Testis (tissue), 3 donors: ENCODE results near the gene QRFP. TPM values are rescaled to one million over a fixed set of nuclear protein-coding genes. Genes with fewer than 3 reads are reported as not detected.

Source experiments
- DNase-seq: peaks from one replicate; pipeline ENCODE4 v3.0.0-alpha.2; 2019
- H3K27ac ChIP-seq, 2 donors: fragments of 200-600 bp; sonication (generic); one replicate each; pipeline ENCODE4 v1.5.1; 2019
- H3K27me3 ChIP-seq: fragments of 200-600 bp; sonication (generic); one replicate; pipeline ENCODE4 v1.5.1; 2019
- H3K36me3 ChIP-seq: fragments of 200-600 bp; sonication (generic); one replicate; pipeline ENCODE4 v1.5.1; 2017; ENCODE audit warnings: low read depth; ENCODE audit errors: missing control alignments
- H3K4me1 ChIP-seq: fragments of 200-600 bp; sonication (generic); one replicate; pipeline ENCODE4 v1.5.1; 2019
- H3K4me3 ChIP-seq, 2 donors: fragments of 200-600 bp; sonication (generic); one replicate each; pipeline ENCODE4 v1.5.1; 2017 to 2019
- H3K9me3 ChIP-seq: fragments of 200-600 bp; sonication (generic); one replicate; pipeline ENCODE4 v1.5.1; 2017
- CTCF ChIP-seq, 3 experiments: fragments of 450-650 bp in 2 of 3; fragments of 200-600 bp in 1 of 3; sonication (generic) in 1 of 3; IDR thresholded peaks; one replicate each; pipeline ENCODE4 v1.5.1; 2016 to 2019; ENCODE audit warnings: antibody characterized with exemption in 3 of 3, mild to moderate bottlenecking in 2 of 3, moderate library complexity in 1 of 3
- POLR2A ChIP-seq: fragments of 450-650 bp; IDR thresholded peaks from one replicate; pipeline ENCODE4 v1.6.1; 2017; ENCODE audit warnings: antibody characterized with exemption, mild to moderate bottlenecking, moderate library complexity
- WGBS, 2 donors: methylation state at CpG; one replicate each; pipeline ENCODE4 v1.1.5; 2018; 5-methylcytosine and 5-hydroxymethylcytosine counted together
- intact Hi-C: fragments of 100-400 bp; cut with DNase I; formaldehyde crosslinking; loops from one replicate; pipeline ENCODE4 v1.15.1; 2023; ENCODE audit warnings: low total_unique reads
- polyA plus RNA-seq: library from polyadenylated mRNA; stranded (reverse); fragments of 350-450 nt; fragmentation: Illumina TruSeq; extraction: RNeasy Lipid Tissue Mini Kit (QIAGEN cat#74804); gene quantifications from one replicate; pipeline ENCODE4 v1.2.3, GENCODE V29; 2014; ENCODE audit warnings: low read depth, low replicate concordance; ENCODE audit not compliant: insufficient read depth
- total RNA-seq, 2 donors: library from RNA; depleted of rRNA; stranded (reverse); fragments of >200 nt; gene quantifications; one replicate each; pipeline ENCODE4 v1.2.3, GENCODE V29; 2016

Gene QRFP
- total and polyA plus RNA-seq, 3 donors from 2014 or later: 0.24 TPM; not detected in 2

DNA sequence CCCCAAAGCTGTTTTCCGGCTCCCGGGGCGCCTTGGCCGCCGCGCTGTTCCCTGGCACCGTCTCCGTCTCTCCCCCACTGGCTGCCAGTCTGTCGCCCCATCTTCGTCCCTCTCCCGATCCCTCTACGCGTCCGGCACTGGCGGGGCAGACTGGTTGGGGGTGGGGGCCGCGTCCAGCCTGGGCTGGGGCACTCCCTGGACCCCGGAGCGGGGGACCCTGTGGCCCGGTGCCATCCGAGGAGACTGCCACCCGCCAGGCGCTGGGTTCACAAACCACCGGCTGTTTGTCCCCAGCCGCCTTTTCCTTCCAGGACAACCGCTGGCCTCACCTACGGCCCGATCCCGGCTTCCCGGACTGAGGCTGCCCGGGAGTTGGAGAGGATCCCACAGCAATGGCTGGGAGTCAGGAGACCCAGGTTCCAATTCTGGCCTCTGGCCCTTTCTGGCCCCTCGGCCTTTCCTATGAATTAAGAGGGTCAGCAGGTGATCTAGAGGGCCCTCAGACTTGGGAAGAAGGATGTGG, 43.5 kb upstream of the QRFP start:
- no peak overlapping the region for H3K27ac ChIP-seq
- H3K36me3 ChIP-seq: no peaks in the 10 kb centered on the region
- TF ChIP-seq CTCF (IDR thresholded peaks at IDR 0.05) (no peak), POLR2A (no peak)
- no peak for DNase-seq
- 0 to 6% methylated on average over 1 to 32 of the region's 32 CpGs for WGBS, 2 donors
- H3K27me3 ChIP-seq: no peaks in the 10 kb centered on the region
- H3K9me3 ChIP-seq: no peaks in the 10 kb centered on the region
- H3K4me1 ChIP-seq: peaks cover 33% of the 10 kb centered on the region
- intact Hi-C loops: loop anchor here (10.0 kb wide), 1 partner anchor 235 kb away; no protein-coding TSS in a partner anchor
- peak overlapping the region; percentile 49 to 68 for H3K4me3 ChIP-seq

GRCh38 chr9:130939405-130940026, 42.9 kb upstream of the QRFP start:
- peak overlapping the region; percentile 49 to 68 for H3K4me3 ChIP-seq
- H3K4me1 ChIP-seq: peaks cover 39% of the 10 kb centered on the region
- no peaks in the 10 kb centered on the region for H3K9me3 ChIP-seq
- H3K27me3 ChIP-seq: no peaks in the 10 kb centered on the region
- no peaks in the 10 kb centered on the region for H3K36me3 ChIP-seq
- 1 to 2% methylated on average over 36 to 41 of the region's 75 CpGs for WGBS, 2 donors
- no peak overlapping the region for H3K27ac ChIP-seq
- intact Hi-C loops: loop anchor here (10.0 kb wide), 2 partner anchors 75 to 235 kb away; no protein-coding TSS in a partner anchor
- TF ChIP-seq CTCF (IDR thresholded peaks at IDR 0.05) (no peak), POLR2A (no peak)
- DNase-seq: no peak

DNA sequence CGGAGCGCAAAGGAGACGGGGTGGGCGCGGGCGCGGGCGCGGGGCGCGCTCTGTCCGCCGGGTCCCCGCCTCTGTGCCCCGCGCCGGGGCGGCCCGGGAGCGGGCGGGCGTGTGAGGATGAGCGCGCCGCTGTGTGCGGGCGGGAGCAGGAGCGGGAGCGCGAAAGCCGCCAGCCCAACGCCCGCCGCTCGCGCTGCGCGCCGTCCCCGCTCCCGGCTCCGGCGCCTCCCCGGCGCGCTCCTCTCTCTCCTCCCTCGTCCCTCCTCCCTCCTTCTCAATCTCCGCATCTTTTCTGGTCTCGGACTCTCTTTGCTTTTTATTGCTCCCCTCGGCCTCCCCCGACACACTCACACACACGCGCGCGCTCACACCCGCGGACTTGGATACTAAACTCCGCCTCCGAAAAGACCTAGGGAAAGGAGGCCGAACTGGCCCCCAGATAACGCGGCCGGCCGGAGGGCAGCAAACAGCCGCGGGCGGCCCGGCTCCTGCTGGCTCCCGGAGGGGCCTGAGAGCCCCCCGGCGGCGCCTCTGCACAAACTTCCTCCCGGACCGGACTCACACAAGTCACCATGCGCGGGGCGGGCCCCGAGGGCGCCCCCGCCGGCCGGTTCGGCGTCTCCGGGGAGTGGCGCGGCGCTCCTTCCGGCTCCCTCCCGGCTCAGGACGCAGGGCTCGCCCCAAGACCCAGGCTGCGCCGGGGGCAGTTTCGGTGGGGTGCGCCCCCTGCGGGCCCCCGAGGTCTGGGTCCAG, 42.2 kb upstream of the QRFP start, which contains the start of gene FIBCD1:
FIBCD1 (minus strand) TSS at position 596 of the 753 bp plus-strand sequence. CDS start 640 bp downstream, outside the sequence.
- H3K4me1 ChIP-seq: peaks cover 39% of the 10 kb centered on the region
- H3K27ac ChIP-seq: no peak within 1 kb of the TSS
- no peaks in the 10 kb centered on the region for H3K9me3 ChIP-seq
- TF ChIP-seq CTCF (IDR thresholded peaks at IDR 0.05): peak; percentile 15 to 36 (median 21)
- no peak for TF ChIP-seq POLR2A
- no peaks in the 10 kb centered on the region for H3K36me3 ChIP-seq
- WGBS, 2 donors: 0 to 1% methylated on average over 48 to 59 of the region's 98 CpGs
- intact Hi-C loops: loop anchor here (10.0 kb wide), 1 partner anchor 74 kb away; no protein-coding TSS in a partner anchor
- H3K27me3 ChIP-seq: no peaks in the 10 kb centered on the region
- peak within 1 kb of the TSS; percentile 49 to 68 for H3K4me3 ChIP-seq
- no peak for DNase-seq

DNA sequence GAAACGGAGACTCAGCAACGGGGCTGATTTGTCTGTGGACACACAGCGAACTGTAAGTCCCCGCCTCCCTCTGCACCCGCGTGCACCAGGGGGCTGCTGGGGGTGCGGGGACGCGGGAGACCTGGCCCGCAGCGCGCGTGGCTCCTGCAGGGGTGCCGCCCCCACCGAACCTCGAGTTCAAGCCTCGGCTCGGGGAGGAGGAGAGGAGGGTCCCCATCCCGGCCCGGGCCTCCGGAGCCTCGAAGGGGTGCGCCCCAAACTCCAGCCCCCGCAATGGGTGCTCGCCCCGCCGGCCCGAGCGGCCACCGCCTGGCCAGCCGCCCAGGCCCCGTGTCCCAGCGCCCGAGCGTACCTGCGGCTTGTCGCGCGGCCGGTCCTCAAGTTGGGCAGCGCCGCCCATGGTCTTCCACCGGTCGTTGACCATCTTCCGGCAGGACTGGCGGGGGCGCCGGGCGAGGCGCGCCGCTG, 41.6 kb upstream of the QRFP start:
- Histone ChIP-seq H3K36me3 (no peaks in the 10 kb centered on the region), H3K4me1 (peaks cover 42% of the 10 kb centered on the region), H3K9me3 (no peaks in the 10 kb centered on the region), H3K27me3 (no peaks in the 10 kb centered on the region), H3K27ac (no peak overlapping the region), H3K4me3 (peak overlapping the region; percentile 38 to 49)
- WGBS, 2 donors: 14 to 17% methylated on average over 1 to 7 of the region's 52 CpGs
- no peak for DNase-seq
- intact Hi-C loops: loop anchor here (10.0 kb wide), 1 partner anchor 73 kb away; no protein-coding TSS in a partner anchor
- TF ChIP-seq POLR2A (no peak), CTCF (IDR thresholded peaks at IDR 0.05) (no peak)
